CD4-positive, alpha-beta T cell treated with Interleukin-10 for 1 hour (primary cell): ENCODE measurements around the gene ITGB2.

Experiments used
- DNase-seq: peaks from one replicate; pipeline ENCODE4 v3.0.0-alpha.2; 2020

The ITGB2 gene

DNA sequence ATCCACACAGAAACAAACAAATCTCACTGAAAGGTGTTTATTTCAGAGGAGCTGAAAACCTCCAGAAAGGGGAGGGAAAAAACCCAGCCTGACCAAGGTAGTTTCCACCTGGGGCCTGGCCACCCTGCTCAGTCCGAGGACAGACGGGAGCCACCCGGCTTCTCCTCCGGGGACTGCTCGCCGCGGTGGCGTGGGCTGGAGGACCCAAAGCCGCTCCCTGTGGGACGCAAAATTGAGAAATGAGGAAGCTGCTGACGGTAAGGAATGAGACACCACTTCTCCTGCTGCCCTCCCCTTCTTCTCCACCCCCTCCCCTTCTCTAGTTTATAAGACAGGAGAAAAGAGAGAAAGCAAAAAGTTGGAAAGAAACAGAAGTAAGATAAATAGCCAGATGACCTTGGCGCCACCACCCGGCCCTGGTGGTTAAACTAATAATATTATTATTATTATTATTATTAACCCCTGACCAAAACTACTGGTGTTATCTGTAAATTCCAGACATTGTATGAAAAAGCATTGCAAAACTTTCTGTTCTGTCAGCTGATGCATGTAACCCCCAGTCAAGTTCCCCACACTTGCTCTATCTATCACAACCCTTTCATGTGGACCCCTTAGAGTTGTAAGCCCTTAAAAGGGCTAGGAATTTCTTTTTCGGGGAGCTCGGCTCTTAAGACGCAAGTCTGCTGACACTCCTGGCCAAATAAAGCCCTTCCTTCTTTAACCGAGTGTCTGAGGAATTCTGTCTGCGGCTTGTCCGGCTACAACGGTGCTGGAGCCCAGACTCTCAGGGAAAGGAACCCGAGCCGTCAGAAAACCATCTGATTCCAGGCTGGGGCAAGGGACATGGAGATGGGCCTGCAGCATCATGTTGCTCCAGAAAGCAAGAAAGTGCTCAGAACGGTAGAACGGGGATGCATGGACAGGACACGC lies 12.5 kb downstream of the ITGB2 start:
- DNase-seq = no peak

DNA sequence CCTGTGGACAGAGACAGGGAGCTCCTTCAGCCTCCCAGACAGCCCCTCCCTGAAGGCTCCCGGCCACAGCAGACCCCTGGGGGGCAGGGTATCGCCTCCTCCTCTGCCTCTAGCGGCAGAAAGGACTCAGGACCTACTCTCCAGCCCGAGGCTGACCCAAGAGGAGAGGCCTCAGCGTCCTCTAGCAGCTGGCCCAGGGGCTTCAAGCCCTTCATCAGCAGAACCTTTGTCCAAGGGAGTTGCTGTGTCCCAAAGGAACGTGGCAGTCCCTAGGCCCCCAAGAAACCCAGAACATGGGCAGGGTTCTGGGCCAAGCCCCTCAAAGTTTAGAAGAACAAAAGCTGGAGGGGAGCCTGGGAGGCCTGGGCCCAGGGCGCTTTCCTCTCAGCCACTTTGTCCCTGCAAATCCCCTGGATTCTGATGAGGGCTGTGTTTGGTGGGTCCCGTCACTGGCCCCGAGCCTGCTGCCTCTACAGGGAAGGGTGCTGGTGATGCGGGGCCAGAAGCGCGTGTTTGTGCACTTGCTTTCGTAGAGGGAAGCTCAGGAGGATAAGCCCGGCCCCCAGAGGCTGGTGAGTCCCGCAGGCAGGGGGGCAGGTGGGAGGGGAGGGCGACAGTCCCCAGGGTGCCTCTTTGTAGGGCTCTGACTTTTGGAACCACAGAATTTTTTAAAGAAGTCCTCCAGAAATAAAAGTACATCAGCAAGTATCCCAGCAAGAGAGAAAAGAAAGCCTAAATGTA lies 13.3 kb downstream of the ITGB2 start:
- DNase-seq = no peak

DNA sequence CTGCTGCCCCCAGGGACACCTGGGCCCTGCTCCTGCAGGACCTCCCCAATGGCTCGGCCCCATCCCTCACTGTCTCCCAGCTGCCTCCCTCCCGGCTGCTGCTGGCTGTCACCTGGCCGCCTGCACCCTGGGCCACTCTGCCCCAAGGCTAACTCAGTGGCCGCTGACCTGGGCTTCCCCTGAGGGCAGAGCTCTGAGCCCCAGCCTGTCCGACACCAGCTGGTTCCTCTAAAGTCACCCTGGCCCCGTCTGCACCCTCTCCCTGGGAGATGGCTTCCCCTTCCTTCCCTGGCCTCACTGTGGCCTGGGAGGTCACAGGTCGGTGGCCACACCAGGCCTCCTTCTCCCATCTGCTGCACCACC lies 15.0 kb downstream of the ITGB2 start:
- DNase-seq = no peak

DNA sequence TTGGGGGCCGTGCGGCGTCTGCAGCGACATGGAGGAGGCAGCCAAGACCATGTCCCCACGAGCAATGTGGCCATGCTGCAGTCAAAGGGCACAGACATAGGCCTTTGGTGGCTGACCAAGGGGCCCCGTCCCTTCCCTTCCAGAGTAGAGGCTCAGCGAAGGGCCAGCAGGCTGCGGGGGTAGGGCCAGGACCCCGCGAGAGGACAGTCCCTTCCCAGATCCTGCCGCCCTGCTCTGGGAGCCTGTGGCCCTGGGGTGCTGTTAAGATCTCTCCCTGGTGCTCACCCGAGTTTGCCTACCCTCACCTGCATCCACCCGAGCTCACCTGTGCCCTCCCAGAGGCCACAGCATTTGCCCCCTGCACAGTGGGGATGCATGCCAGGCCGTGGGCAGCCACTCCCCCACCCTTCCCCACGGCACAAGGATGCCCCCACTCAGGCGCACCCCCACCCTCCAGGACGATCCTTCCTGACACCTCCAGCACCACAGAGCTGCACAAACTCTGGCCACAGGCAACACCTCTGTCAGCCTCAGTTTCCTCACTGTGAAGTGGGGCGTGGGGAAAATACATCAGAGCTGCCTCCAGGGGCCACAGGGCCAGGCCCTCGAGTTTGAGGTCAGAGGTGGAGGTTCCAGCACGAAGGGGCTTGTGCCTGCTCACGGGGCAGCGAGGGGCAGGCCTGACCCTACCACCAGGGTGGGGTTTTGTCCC lies 15.5 kb downstream of the ITGB2 start:
- DNase-seq = no peak

DNA sequence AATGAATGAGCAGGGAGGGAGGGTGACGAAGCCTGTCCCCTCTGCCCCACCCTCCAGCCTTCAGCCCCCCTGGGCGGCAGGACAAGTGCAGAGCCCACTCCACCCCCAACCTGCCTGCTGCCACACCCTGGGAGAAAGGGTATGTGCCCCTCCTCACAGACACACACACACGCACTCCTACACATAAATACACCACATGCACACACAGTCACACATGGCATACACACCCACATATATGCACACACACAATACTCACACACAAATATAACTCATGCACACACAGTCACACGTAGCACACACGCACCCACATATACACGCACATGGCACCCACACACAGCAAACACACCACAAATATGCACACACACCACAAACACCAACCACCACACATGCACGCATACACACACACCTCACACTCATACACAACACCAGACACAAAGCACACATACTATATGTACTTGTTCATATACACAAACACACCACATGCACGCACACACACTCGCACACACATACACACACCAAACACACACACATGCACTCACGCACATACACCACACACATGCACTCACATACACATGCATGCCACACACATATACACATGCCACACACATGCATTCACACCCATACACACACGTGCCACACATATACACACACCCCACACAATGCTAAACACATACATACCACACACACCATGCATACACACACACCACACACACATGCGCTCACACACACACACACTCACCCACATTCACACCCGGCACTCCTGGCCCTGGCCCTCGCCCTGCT lies 16.4 kb downstream of the ITGB2 start:
- no peak for DNase-seq

DNA sequence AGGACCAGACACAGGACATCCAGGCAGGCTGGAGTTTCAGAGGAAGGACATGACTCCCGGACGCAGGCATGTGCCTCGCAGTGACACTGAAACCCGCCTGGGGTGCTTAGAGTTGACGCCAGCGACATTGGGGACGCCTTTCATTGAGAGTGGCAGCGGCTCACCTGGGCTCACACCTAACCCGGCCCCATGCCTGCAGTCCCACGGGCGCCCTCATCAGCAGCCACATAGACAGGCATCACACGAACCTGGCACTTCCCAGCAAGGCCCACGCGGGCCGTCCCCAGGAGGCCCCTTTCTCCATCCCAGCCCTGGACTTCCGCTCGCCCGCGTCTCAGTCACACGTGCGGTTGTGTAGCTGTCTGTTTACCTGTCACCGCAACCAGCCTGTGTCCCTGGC lies 17.0 kb downstream of the ITGB2 start:
- DNase-seq = no peak

DNA sequence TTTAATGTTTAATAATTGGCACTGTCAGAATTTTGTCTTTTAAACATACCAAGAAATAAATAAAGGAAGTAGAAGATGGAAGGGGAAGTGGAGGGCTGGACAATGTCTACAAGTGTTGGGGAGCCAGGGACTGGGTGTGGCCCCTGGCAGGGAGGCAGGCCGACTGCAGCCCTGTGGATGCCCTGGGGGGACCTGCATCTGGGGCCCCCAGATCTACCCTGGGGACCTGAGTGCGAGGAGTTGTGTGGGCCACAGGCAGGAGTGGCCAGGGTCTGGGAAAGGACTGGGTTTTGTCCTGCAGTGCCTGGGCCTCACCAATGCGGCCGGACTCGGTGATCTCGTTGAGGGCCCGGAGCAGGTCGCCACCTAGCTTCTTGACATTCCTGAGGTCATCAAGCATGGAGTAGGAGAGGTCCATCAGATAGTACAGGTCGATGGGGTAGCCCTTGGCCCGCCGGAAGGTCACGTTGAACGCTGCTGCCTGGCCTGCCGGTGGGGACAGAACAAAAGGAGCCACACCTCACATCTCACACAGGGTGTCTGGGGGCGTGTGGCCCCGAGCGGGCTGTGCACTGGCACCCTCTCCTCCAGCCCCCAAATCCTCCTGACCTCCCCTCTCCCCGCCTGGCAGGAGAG lies 17.5 kb downstream of the ITGB2 start:
- no peak for DNase-seq

DNA sequence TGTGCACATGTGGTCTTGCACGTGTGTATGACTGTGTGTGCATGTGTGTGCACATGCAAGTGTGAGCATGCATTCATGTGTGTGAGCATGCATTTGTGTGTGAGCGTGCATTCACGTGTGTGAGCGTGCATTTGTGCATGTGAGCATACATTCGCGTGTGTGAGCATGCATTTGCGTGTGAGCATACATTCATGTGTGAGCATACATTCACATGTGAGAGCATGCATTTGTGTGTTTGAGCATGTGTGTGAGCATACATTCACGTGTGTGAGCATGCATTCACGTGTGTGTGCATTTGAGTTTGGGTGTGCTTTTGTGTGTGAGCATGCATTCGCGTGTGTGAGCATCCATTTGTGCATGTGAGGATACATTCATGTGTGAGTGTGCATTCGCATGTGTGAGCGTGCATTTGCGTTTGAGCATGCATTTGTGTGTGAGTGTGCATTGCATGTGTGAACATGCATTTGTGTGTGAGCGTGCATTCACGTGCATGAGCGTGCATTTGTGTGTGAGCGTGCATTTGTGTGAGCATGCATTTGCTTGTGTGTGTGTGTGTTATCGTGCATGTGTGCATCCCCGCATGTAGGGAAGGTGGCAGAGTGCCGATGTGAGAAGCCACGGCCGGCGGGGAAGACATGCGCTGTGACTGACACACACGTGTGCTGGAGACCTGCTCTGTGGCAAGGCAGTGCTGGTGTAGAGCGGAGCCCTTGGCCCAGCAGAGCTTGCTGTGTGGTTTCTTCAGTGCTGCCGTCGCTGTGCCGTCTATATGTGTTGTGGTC lies 18.2 kb downstream of the ITGB2 start:
- DNase-seq = no peak

DNA sequence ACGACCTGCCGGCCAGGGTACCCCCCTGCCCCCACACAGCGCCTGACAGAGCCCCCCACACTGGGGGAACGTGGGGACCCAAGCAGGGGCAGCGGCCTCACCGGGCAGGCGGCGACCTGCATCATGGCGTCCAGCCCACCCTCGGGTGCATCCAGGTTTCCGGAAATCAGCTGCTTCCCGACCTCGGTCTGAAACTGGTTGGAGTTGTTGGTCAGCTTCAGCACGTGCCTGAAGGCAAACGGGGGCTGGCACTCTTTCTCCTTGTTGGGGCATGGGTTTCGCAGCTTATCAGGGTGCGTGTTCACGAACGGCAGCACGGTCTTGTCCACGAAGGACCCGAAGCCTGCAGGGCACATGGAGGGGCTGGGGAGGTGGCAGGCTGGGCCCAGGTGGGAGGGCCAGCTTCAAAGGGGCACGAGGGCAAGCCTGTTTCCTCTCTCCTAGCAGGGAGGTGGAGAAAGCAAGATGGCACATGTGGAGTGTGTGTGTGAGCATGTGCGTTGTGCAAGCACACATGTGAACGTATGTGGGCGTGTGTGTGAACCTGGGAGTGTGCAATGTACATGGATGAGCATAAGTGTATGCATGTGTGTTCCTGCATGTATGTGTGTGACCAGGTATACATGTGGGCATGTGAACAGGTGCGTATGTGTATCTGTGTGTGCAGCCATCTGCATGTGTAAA lies 19.2 kb downstream of the ITGB2 start:
- no peak for DNase-seq

DNA sequence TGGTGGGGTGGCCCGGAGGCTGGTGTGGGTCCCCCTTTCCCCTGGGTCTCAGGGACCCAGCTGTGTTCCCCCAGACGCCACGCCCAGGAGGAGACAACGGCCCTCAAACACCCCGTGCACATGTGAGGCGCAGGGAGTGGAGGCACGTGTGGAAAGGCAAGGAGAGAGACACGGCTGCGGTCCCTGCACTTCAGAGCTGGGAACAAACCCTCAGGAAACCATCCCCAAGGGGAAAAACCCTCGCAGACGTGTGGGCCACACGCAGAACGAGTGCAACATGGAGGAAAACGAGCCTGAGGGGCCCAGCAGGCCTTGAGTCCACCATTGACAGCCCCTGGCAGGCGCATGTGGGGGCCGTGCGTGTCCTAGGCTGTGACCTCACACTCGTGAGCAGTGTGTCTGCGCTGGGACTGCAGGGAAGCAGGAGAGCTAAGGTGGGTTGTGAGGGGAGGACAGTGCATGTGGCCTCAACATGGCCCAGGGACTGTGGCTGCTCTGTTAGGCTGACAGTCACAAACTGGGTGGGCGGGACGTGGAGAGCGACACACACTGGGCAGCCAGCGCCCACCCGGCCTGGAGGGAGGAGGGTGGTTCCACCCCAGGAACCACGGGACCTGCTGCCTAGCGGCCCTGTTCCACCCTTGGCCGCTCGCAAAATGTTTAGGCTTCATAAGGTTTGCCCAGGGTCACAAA lies 20.0 kb downstream of the ITGB2 start:
- DNase-seq = no peak

DNA sequence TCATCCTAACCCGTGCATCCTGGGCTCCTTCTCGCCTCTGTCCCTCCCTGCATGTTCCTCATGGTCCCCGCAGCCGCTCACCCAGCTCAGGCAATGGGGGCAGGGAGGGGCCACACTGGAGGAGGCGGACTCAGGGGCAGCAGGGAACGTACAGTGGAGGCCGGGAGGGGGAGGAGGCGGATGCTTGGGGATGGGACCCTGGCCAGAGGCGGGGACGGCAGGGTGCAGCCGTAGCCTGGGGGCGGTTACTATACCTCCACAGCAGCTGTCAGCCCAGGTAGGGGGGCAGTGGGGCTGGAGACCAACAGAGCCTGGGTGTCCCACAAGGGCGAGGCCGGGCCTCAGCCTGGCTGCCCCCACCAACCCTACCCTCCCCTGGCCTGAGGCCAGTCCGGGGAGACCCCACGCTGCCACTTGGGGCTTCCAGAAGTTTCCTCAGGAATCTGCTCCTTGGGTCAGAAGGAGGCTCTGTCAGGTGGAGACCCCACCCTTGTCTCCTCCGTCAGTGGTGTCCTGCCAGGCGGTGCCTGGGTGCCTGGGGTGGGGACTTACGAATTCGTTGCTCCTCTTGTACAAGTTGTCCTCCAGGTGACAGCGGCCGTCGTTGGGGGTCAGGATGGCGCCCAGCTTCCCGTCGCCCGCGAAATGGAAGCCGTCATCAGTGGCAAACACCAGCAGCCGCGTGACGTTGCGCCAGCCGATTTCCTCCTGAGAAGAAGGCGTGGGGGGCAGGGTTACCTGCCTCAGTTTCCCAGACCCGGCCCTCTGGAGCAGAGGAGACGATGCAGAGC lies 20.7 kb downstream of the ITGB2 start:
- DNase-seq = no peak

DNA sequence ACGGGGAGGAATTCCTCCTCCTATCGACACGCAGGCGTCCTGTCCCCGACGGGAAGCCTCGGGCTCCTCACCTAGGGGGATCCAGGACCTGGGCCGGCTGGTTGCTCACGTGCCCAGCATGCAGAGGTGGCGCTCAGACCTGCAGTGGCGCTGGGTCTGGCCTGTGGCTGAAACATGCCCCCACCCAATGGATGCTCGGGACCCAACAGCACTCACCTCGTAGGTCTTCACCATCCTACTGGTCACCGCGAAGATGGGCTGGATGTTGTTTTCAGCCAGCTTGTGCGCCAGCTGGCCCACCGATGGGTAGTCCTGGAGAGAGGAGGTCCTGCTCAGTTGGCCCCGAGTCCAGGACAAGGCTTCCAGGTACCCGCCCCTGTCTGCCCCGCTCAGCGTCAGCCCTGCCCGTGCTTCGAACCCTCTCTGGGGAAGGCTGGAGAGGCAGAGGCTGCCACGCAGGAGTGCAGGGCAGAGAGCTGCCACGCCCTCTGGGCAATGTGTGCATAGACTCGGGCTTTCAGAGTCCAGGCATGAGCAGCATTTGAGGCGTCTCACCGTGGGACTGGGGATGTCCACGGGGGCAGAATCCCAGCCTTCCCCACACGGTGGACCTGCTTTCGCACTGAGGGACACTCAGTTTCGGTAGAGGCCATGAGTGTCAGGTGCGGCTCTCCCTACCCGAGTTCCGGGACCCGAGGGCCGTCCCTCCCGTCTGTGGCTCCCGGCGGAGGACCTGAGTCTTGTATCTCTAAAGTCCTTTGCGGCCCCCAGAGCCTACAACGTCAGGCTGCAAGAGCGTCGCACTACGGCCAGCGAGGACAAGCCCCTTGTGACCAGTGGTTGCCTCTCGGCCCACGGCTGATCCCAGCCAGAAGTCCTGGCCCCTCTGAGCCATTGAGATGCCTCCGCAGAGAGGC lies 21.6 kb downstream of the ITGB2 start:
- no peak for DNase-seq

DNA sequence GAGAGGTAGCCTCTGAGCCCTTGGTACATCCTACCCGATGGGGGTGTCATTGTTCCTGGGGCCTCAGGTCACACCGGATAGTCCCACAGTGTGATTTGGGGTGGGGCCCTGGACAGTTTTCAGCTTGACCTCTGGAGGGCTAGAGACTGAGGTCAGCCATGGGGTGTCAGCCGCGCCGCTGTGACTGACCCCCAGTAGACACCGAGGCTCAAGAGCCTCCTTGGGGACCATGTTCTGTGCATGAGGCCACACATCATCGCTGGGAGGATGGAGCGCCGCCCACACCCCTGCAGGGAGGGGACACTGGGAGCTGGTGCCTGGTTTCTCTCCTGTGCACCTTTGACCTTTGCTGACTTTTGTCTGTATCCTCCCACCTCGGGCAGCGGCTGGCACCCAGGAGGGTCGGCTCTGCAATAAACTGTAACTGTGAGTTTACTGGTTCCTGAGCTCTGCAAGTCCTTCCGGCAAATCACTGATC lies 22.6 kb downstream of the ITGB2 start:
- DNase-seq = no peak

DNA sequence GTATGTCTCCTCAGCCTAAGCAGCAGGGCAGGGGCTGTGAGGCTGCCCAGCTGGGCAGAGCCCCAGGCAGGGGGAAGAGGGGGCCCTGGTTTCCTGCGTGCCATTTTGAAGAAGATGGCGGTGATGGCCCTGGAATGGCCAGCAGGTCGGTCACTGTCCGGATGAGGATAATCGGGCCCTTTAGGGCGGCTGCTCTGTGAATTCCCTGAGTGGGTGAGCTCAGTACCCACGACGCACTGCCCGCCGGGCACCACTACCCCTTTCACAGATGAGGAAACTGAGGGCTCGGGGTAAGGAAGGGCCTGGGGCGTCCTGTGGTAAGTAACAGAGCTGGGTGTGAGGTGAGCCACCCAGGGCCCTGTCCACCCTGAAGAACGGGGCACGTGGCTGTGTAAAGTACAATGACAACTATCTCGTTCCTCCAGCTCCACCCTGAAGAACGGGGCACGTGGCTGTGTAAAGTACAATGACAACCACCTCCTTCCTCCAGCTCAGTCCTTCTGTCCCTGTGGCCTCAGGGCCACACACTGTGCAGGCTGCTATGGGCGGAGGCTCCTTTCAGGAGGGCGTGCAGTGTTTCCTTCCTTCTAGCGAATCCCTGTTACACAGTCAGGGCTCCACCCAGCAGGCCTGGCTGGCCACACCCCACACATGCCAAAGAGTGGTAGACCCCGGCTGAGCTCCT lies 23.2 kb downstream of the ITGB2 start:
- no peak for DNase-seq

DNA sequence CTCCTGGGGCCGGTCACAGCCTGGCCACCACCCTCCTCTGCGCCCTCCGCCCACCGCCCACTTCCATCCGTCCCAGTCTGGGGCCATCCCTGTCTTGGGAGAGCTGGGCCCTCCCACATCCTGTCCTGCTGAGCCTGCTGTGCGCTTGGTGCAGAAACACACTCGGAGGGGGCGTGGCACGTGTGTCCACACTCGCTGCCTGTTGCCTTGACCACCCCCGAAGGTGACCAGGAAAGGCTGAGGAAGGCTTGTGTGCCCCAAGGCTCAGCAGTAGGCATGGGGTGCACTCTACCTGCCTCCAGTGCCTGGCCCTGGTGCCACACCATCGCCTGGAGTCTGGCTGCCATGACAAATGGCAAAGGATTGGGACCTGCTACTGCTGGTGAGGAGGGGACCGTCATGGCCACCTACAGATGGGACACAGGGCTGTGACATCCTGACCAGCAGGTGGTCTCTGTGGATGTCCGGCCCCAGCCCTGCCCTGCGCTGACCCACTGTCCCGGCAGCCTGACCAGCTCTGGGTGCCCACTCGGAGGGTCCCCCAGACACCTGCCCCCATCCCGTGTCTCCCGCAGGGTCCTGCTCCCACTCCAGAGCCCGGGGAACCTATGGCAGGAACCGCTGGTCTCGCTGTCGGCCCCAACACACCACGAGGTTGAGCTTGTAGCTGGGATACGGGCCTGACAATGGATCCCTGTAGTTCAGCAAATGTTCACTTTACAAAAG lies 24.0 kb downstream of the ITGB2 start:
- no peak for DNase-seq

DNA sequence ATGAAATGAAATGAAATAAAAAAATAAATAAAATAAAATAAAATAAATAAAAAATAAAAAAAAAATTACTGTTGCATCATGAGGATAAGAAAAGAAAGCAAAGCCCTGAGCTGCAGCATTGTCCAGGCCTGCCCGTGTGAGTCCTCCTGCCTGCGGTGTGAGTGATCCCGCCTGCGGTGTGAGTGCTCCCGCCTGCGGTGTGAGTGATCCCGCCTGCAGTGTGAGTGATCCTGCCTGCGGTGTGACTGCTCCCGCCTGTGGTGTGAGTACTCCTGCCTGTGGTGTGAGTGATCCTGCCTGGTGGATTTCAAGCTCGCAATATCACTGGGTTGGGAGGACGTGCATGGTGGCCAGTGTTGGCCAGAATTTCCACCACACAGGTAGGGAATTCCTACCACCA lies 24.8 kb downstream of the ITGB2 start:
- DNase-seq = no peak
